Activated CD4-positive, alpha-beta T cell treated with anti-CD3 and anti-CD28 coated beads, Interleukin-2, amount 50 U/mL, for 16 hours (primary cell): ENCODE data around the gene CDC6.

Experiments
- DNase-seq: peaks from one replicate; pipeline ENCODE4 v3.0.0-alpha.2; 2020

Gene CDC6

DNA sequence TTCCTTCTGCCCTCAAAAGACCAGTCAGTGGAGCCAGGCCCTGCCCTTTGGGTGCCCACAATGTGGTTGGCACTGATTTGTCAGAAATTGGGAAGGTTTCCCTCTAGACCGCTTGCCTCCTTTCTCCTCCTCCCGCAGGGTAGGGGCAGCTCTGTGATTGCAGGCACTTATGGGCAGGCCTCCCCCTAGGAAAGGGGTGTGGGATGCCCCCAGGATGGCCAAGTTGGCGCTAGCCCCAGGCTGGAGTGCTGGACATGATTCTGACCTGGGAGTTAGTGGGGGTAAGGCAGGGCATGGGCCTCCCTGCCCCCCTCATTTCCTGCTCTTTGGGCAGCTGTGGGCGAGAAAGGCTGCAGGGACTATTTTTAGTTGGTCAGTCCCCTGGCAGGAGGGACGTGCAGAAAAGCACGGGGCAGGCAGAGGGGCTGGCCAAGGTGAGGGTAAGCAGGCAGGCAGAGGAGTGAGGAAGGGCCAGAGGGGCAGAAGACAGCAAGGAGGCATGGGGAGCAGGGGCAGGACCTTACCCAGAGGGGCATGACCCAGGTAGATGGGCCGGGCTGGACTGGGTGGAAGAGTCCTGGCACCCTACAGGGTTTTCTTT is 24.6 kb downstream of the CDC6 start:
- DNase-seq: no peak

DNA sequence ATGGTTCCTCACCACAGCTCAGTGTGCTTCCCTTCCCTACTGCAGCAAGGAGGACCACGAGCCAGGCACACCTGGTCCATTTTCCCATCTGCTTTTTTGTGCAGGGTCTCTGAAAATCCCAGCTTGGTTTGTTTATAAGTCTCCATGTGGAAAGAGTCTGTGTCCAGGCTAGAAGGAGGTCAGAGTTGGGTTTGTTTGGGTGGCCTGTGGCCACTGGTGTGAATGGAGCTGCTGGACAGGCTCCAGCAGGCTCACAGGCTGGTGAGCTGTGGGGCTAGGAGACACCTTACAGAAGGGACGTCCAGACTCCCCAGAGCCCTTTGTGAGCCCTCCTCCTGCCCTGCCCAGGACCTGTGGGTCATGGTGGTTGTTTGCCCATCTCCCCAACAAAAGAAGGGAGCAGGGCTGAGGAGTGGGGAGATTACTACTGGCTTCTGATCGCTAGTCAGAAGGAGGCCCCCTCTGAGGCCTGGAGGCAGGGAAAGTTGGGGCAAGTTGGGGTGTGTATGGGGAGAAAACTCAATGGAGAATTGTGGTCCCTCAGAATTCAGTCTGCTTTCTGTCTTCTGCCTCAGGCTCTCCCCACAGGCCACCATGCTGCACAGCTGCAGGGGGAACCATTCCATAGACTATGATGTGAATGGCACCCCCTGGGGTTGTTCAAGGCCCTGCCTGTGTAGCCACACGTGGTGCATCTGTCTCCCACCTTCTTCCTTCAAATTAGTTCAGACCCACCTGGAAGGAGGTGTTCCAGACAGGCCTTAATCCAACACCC is 25.4 kb downstream of the CDC6 start:
- DNase-seq: no peak

DNA sequence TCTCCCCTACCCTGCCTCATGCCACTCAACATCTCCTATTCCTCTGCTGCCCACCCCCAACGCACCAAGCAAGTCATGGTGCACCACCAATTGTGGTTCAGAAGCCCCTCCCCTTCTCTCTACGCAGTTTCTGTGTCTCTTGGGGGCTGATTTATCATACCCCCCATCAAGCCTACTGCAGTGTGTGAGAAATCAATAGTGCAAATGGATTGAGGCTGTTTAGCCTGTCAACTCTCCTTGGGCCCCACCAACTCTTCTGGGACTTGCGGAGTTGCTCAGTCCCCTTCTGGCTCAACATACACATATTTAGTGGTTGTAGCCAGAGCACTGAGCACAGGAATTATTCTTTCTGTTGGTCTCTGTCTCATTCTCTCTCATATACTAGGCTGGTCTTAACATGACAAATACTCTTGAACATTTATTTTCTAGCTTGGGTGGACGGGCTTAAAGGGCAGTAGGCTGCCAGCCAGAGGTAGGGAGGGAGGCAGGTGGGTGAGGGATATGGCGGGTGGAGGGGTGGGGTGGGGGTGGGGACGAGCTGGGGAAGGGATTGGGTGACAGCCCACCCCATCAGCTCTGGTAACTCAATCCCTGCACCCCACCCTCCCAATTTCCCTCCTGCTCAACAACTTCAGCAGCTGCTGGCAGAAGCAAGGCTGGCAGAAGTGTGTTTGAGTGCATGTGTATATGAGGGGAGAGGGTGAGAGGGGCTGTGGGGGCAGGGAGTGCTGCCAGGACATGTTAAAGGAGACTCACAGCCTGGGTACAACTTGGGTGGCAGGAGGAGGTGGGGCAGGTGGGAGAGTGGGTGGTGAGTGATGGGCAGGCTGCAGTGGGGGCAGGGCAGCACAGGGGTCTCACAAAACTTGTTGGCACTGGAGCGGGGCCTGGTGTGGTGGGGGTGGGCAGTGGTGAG is 26.2 kb downstream of the CDC6 start:
- DNase-seq: no peak

DNA sequence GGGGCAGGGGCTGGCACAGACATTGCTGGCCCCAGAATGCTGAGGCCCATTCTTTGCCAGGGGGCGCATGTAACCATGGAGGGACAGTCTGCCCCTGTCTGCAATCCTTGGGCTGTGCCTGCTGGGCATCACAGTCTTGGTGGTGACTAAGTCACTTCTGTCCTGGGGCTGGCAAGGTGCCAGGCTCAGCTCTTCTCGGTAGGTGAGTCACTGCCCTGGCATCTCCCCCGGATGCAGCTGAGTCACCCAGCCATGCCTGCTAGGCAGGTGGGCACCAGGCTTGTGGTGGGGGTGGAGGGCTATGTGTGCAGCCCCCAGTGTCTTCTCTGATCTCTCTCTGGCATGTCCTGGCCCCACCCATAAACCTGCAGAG is 26.9 kb downstream of the CDC6 start:
- DNase-seq: peak; percentile 90

DNA sequence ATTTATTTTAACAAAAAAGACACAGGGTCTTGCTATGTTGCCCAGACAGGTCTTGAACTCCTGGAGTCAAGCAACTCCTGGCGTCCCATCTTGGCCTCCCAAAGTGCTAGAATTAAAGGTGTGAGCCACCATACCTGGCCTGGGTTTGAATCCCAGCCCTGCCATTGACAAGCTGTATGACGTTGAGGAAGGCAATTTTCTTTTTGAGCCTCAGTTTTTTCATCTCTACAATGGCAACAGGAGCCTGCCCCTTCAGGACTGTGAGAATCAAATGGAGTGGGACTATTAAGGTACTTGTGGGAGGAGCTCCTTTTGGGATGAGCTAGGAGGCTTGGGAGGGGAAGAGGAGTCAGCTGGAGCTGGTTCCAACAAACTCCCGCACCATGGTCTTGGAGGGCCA is 27.5 kb downstream of the CDC6 start:
- DNase-seq: no peak

DNA sequence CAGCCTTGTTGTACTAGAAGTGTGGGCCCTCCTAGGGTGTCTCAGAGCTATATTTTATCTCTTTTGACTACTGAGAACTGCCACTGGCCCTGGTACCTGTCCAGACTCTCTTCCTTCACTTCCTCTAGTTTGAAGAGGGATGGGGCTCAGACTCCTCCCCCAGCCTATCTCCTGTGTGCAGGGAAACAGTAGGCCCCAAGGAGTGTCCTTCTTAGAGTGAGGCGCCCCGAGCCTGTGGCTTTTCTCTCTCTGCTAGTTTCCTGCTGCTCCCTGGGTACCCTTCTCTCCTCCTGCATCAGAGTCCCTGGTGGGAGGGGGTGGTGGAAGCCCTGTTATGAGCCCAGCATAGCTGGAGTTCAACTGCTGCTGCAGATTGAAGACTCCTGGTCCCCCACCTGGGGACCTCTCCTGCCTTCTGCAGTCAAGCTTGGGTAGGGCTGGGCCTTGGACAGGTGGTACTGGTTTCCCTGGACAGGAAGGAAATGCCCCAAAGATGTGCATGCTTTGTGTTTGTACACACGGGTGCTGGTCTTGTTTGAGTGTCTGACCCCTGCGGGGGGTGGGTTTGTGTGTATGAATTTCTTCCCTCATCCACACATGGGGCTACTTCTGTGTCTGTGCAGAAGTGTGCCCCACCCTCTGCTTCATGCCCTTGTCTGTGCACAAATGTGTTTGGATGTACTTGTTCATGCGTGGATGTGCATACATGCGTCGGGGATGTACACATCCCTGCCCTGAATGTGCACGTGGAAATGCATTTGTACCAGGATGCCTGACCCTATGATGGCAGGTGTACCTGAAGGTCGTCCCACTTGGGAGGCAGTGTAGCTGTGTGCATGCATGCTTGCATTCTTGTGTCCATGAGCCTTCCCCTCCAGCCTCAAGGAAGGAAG is 28.2 kb downstream of the CDC6 start:
- DNase-seq: no peak

DNA sequence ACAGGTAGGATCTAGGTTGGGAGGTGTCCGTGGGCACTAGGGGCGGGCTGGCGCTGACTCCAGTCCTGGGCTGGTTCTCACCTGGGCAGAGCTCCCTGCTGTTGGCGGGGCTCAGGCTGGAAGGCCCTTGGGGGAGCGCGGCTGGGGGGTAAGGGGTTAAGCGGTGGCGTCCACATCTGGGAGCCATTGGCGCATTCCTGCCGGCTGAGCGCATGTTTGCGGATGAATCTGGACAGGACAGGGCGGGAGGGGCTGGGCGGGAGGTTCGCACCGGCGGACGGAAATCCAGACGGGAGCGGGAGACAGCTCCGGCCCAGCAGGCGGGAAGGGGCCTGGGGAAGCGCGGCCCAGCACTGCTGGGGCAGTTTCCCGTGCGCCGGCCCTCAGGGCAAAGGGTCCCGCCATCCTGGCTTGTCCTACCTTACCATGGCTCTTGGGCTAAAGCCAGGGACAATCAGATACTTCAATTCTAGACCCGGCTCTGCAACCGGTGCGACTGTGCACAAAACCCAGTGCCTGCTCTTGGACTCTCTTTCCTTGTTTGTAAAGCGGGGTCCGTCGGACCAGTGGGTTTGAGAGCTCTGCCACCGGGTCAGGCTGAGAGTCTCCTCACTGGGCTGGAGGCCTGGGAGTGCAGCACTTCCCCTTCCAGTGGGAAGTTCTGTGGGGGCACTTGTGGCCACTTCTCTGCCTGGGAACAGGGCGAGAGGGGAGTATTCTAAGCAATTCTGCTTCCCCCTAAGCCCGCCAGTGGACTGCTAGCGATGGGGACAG is 29.1 kb downstream of the CDC6 start:
- DNase-seq: no peak

DNA sequence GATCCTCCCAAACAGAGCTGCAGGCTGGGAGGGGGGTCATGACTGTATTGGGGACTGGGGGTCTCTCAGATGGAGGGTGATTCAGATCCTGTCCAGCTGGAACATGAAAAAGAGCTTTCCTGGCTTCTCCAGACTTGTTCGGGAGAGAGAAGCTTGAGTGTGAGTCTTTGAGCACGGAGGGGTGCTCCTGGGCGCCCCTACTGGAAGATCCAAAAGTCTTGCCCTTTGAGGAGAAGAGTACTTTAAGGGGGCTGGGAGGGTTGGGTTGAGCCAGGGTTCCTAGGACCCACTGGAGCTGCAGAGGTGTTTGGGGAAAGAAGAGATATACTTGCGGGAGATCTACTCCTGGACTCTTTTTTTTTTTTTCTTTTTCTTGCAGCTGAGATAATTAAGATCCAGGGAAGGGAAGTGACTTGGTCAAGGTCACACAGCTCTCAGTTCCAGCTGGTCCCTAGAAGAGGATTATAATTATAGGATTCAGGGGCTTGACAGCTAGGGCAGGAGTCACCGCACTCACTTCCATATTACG is 29.7 kb downstream of the CDC6 start:
- peak; percentile 57 for DNase-seq

DNA sequence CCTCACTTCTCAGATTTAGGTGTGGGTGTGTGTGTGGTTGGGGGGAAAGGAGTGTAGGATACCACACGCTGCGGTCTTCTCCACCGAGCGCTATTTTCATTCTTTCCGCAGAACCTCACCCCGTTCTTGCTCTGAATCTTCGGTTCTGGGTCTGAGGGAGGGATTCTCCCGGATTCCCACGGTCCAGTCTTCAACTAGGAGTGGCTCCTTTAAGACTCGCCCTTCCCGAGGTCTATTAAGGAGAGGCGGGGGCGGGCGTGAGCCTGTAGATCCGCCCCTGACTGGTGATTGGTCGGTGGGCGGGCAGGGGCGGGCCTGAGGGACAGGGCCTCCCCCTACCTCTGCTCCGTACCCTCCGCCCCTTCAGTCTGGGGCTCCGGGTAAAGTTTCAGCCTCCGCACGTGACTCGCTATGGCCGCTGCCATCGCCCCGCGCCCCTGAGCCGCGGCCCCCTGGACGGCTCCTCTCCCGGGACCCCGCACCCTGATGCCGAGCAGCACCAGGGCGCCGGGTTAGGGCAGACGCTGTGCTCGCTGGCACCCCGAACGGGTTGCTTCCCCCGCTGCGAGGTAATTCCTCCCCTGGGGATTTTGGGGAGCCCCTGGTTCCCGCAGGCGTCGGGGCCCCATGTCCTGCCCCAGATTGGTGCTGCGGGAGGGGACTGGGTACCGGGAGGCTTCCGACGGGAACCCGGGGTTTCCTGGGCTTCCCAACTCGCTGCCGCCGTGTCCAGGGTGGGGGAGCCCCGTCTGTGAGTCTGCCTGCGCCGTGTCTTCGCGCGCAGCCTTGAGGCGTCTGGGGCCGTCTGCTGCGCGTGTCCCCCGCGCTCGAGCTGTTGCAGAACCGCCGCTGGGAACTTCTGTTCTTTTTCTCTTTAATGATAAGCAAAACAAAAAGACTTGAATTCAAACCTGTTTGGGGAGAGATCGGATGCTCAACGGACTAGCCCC is 30.5 kb downstream of the CDC6 start:
- peak; percentile 94 for DNase-seq

DNA sequence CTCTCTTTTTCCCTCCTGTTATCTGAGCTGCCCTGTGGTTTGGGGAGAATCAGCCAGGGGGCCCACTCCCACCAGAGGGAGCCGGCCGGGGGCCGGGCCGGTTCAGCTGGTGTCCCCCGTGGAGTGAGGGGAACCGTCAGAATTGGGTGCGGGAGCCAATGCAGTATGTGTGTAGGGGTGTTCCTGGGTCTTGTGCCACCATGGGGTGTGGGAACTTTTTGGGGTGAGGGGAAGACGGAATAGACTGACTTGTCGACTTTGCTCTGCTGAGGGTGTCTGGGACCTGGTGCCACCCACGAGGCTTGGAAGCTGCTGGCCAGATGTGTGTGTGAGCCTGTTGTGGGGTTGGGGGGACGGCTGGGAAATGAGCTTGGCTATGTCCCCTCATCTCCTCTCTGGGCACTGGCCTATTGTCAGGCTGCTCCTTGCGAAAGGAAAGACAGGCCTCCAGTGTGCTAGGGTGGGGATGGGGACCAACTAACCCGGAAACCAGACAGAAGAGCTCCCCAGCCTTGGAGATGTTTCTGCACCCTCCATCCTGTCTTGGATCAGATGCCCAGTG is 31.2 kb downstream of the CDC6 start:
- DNase-seq: no peak

DNA sequence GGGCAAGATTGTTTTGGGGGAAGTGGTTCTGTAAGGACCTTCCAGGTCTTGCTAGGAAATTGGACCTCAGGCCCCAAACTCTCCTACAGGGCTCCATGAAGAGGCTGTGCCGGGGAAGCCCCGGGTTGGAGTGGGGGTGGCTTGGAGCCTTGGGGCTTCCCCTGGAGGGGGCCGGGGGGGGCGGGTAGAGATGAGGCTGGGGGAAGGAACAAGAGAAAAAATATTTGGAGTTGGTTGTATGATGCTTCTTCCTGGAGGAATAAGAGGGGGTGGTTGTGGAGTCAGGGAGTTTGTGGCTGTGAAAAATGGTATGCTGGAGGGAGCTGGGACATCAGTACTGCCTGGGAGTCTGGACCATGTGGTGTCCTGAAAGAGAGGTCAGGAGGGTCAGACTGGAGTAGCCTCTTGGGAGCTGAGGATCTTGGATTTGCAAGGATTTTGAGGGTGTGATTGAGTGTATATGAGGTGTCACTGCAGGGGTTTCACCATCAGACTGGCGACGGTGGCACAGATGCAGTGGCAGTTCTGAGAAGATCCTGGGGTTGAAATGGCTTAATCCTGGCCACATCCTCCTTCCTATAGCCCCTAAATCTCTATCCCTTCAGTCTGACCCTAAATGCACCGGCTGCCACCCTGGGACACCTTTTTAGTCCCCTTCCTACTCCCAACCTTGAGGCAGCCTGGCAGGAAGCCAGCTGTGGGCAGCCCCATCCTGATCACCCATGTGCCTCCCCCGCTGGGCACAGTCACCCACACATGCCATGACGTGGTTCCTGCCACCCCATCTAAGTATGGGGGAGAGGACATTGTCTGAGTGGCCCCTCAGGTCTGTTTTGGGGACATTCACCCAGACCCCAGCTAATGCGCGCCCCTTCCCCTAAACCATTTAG is 32.2 kb downstream of the CDC6 start:
- DNase-seq: peak; percentile 74

DNA sequence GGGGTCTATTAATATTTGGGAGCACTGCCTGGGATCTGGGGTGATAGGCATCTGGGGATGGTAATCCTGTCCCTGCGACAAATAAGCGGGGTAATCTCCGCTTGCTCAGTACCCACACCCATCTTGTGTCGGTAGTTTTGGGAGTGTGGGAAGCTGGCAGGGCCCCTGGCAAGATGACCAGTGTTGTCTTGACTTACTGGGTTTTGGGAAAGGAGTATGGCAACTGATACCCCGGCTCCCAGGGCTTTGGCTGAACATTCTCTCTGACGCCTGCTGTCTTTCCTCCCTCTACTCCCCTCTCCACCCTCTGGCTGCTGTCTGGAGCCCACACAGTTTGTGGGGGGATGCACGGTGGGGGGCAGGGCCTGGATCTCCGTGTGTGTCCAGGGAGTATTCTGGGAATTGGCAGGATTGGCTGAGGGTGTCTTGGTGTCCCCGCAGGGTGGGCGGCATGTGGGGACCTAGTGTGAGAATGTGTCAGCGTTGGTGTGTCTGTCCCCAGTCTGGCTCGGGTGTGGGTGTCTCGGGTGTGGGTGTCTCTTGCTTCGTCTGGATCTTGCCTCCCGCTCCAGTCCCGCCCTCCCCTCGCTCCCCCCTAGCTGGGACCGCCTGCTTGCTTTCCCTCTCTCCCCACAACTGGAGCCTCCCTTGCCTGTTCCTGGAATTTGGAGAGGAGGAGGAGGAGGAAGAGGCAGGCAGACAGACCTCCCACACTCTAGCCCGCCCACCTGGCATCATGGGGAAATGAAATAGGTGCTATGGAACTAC is 33.3 kb downstream of the CDC6 start:
- no peak for DNase-seq

DNA sequence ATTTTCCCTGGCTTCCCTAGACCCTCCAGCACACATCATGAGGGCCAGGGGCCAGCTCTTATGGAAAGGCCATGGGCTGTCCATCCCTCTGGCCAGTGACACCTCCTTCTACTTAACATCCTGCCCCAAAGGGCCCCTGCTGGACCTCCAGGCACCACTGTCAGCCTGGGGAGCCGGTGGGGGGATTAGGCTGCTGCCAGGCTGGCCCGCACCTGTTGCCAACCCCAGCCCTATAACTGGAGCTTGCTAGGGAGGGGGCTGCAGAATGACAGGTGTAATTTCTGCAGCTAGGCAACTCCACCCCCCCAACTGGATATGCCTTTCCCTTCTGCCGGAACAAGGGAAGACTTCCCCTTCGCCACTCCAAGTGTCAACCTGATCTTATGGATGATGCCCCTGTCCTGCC is 33.8 kb downstream of the CDC6 start:
- no peak for DNase-seq

DNA sequence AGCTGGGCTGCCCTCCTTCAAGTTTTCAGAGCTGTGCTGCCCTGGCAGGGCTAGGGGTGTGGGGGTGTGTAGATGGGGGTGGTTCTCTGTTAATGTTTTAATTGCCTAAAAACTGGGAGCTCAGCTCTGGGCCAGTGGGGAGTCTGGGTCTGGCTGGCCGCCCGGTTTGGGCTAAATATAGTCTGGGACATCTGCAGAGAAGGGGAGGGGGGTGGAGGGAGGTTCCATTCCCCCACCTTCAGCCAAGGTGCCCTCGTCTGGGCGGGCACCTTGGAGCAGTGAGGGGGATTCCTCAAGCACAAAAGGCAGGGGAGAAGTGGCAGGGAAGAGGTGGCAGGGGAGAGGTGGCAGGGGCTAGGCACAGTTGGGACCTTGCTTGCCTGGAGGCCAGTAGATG is 34.3 kb downstream of the CDC6 start:
- no peak for DNase-seq

DNA sequence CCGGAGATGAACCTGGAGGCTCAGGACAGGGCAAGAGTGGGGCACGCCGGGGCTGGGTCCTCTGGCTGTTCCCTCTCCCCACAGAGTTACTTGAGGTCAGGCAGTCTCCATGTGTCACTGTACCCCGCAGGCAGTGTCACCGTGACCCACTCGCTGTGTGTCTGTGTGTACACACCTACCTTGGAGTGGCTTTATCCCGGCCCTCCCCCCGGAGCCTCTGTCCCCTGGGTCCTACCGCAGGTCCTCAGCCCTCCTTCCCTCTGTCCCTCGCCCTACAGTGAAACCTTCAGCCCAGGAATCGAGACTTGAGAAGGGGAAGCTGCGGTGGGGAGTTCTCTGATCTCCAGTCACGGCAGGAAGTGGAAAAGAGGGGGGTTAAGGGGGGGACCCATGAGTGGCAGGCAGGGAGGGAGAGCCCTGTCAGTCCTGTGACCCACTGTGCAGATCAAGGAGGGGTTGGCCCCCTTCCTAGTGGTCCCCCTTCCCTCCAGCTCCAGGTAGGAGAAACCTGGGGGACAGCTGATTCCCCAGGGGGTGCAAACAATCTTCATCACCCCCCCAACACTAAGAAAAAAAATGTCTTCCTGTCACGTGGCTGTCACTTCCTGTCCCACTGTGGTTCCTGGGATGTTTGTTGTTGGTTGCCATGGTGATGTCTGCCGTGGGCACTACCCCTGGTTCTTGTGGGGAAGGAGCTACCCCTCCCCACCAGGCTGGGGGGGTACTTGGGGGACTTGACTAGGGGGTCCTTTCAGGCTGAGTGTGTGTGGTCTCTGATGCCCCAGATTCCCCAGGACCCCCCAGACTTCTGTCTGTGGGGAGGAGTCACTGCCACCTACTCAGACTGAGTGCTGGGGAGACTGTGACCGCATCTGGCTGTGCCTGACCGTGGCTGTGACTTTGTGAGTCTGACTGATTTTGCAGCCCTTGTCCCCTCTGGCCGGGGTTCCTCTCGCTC is 35.0 kb downstream of the CDC6 start:
- DNase-seq: peak; percentile 93

DNA sequence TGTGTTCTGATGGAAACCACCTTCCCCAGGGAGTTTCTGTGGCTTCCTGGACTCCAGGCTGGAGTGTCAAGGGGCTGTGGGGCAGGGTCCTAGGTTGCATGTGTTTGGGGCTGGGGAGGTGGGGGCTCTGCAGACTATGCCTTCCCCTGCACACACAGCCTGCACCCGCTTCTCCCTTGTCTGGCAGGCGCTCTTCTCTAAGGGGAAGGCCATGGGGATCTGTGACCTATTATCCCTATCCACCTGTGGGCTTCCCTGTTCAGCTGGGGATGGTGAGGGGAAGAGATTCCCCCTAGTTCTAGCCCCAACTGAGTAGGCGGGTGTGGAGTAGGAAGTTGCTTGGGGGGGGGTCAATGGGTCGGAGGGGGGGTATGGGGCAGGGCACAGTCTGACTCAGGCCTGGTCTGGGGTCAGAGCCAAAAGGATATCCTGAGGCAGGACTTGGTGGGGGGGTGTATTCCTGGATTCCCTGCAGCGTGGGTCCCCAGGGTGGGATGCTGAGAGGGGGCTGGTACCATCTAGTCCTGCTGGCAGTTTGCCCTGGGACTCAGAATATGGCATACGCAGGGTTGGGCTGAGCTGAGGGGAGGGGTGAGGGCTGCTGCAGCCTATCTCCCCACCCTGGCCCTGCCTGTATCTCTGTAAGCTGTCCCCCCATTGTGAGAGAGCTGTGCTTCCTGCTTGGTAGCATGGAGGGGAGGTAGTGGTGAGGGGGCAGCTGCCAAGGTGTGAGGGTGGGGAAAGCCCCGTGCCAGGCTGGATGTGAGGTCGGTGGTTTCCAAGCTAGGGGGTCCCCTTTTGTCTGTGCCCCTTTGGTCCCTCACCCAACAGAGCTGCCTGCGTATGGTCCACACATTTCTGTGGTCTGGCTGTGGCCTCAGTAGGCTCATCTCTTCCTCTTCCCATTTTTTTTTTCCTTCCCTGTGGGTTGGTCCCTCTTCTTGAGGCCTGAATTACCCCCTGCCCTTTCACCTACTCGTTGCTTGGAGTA is 36.0 kb downstream of the CDC6 start:
- DNase-seq: peak; percentile 55
